ENCODE data around the gene LMBRD1. TPM values are rescaled to one million over a fixed set of nuclear protein-coding genes. Genes with fewer than 3 reads are reported as not detected.
"Not testable (repeated sequence)": the region's sequence is repeated elsewhere in the genome, so short reads cannot be mapped to it uniquely, and the experiment has no call there.

LMBRD1 gene
- total RNA-seq, 4 donors from 2014 or later, result 35.5 to 89.8 (median 70.7) TPM

DNA sequence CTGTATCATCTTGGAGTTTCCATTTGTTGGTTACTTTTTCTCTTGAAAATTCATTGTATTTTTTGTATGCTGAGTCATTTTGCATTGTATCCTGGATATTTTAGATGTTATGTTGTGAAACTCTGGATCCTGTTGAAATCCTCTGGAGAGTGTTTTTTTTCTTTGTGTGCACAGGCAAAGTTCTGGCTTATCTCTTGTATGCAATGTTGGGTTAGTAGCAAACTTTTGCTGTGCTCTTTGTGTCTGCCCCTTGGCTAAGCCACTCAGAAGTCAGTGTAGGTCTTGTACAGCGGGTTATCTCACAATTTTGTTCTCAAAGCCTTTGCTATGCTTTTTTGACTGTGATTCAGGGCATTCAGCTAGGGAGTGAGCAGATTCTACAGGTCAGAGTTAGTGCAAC is 29.1 kb upstream of the LMBRD1 start:
- WGBS, 2 donors (ENCODE audit: low coverage in 1 of 2), result 87% methylated on average over 1 of the region's 1 CpG; no CpG with 5 or more reads in 1 of the 2 donors
- H3K27me3 ChIP-seq, result no peaks in the 10 kb centered on the region

DNA sequence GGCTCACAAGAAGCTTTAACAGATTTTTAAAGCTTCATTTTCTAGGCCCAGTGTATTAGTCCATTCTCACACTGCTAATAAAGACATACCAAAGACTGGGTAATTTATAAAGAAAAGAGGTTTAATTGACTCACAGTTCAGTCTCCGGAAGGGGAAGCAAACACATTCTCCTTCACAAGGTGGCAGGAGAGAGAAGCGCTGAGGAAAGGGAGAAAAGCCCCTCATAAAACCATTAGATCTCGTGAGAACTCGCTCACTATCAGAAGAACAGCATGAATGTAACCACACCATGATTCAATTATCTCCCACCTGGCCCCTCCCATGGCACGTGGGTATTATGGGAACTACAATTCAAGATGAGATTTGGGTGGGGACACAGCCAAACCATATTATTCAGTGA is 27.5 kb upstream of the LMBRD1 start:
- intact Hi-C loops (cut with DNase I; ENCODE audit: low total_unique reads); H3K9me3 ChIP-seq; H3K27me3 ChIP-seq; H3K27ac ChIP-seq; DNase-seq; H3K36me3 ChIP-seq; H3K4me3 ChIP-seq; in situ Hi-C loops (cut with MboI; ENCODE audit: low pct_ligation_motif_present in 1 of 4, low pct_unique_long_range_greater_than_20kb in 1 of 4, low sequenced_read_pairs in 3 of 4); H3K4me1 ChIP-seq: not testable (repeated sequence)
- 71 to 78% methylated on average over 5 of the region's 5 CpGs for WGBS, 2 donors (ENCODE audit: low coverage in 1 of 2)

More for the DNA sequence above, 29.1 kb upstream of the LMBRD1 start:
- Histone ChIP-seq H3K9me3 (no peaks in the 10 kb centered on the region), H3K4me3 (no peak overlapping the region), H3K4me1 (no peaks in the 10 kb centered on the region), H3K36me3 (no peaks in the 10 kb centered on the region), H3K27ac (no peak overlapping the region)
- intact Hi-C loops (cut with DNase I; ENCODE audit: low total_unique reads), result no loop called here
- in situ Hi-C loops (cut with MboI; ENCODE audit: low pct_ligation_motif_present in 1 of 4, low pct_unique_long_range_greater_than_20kb in 1 of 4, low sequenced_read_pairs in 3 of 4), result loop anchor here in 1 of 4 donors (25.0 kb wide), 1 partner anchor 286 kb away; no protein-coding TSS in a partner anchor
- no peak for DNase-seq
- TF ChIP-seq POLR2A (IDR thresholded peaks at IDR 0.05), result no peak

DNA sequence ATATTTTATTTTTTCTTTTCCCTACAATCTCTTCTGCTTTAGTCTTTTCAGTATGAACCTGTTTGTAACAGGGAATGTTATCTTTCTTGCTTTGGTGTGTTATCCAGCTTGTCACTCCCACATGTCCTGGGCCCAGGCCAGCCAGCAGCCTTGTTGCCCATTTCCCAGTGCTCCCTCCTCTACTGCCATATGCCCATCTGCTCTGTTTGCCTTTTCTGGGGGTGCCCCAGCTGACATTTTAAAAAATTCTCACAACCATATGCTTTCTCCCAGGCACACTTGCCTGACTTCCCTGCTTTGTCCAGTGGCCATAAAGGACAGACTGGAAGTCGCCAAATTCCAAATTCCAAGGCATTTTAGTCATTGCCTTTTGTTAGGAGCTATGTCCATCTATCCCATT is 23.6 kb upstream of the LMBRD1 start:
- Histone ChIP-seq H3K36me3 (no peaks in the 10 kb centered on the region), H3K27ac (no peak overlapping the region), H3K4me1 (no peaks in the 10 kb centered on the region), H3K4me3 (no peak overlapping the region), H3K9me3 (no peaks in the 10 kb centered on the region), H3K27me3 (no peaks in the 10 kb centered on the region)
- TF ChIP-seq, protein P1, sequence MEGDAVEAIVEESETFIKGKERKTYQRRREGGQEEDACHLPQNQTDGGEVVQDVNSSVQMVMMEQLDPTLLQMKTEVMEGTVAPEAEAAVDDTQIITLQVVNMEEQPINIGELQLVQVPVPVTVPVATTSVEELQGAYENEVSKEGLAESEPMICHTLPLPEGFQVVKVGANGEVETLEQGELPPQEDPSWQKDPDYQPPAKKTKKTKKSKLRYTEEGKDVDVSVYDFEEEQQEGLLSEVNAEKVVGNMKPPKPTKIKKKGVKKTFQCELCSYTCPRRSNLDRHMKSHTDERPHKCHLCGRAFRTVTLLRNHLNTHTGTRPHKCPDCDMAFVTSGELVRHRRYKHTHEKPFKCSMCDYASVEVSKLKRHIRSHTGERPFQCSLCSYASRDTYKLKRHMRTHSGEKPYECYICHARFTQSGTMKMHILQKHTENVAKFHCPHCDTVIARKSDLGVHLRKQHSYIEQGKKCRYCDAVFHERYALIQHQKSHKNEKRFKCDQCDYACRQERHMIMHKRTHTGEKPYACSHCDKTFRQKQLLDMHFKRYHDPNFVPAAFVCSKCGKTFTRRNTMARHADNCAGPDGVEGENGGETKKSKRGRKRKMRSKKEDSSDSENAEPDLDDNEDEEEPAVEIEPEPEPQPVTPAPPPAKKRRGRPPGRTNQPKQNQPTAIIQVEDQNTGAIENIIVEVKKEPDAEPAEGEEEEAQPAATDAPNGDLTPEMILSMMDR (IDR thresholded peaks at IDR 0.05), result no peak
- TF ChIP-seq EP300 (IDR thresholded peaks at IDR 0.05; ENCODE audit: low read depth), result no peak
- no peak for TF ChIP-seq POLR2AphosphoS5 (IDR thresholded peaks at IDR 0.05)
- no peak for TF ChIP-seq POLR2A (IDR thresholded peaks at IDR 0.05)
- in situ Hi-C loops (cut with MboI; ENCODE audit: low pct_ligation_motif_present in 1 of 4, low pct_unique_long_range_greater_than_20kb in 1 of 4, low sequenced_read_pairs in 3 of 4), result no loop called here
- 95% methylated on average over 1 of the region's 1 CpG; no CpG with 5 or more reads in 1 of the 2 donors for WGBS, 2 donors (ENCODE audit: low coverage in 1 of 2)
- intact Hi-C loops (cut with DNase I; ENCODE audit: low total_unique reads), result no loop called here
- no peak for DNase-seq

DNA sequence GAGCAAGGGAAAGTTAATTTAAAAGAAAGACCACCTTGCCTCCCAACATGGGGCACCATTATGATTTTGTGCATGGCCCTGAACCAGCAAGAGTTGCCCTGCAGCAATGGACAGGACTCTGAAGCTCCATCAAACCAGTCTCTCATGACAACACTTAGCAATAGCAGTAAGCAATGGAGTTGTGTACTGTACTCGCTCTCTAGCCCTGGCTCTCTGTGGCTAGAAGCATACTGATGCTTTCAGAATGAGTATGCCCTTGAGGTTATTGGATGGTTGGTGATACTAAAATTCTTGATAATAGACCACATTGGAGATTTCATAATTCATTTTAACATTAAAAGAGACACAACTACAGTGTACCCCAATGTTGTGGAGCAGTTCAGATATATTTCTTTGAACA is 23.2 kb upstream of the LMBRD1 start:
- 81 to 100% methylated on average over 1 of the region's 1 CpG for WGBS, 2 donors (ENCODE audit: low coverage in 1 of 2)
- no peaks in the 10 kb centered on the region for H3K4me1 ChIP-seq
- TF ChIP-seq, protein P1 (IDR thresholded peaks at IDR 0.05), result no peak
- TF ChIP-seq POLR2A (IDR thresholded peaks at IDR 0.05) (no peak), POLR2AphosphoS5 (IDR thresholded peaks at IDR 0.05) (no peak), EP300 (IDR thresholded peaks at IDR 0.05; ENCODE audit: low read depth) (no peak)
- H3K27me3 ChIP-seq, result no peaks in the 10 kb centered on the region
- no peaks in the 10 kb centered on the region for H3K36me3 ChIP-seq
- in situ Hi-C loops (cut with MboI; ENCODE audit: low pct_ligation_motif_present in 1 of 4, low pct_unique_long_range_greater_than_20kb in 1 of 4, low sequenced_read_pairs in 3 of 4), result no loop called here
- intact Hi-C loops (cut with DNase I; ENCODE audit: low total_unique reads), result no loop called here
- H3K4me3 ChIP-seq, result no peak overlapping the region
- H3K27ac ChIP-seq, result no peak overlapping the region
- no peaks in the 10 kb centered on the region for H3K9me3 ChIP-seq
- DNase-seq, result no peak

DNA sequence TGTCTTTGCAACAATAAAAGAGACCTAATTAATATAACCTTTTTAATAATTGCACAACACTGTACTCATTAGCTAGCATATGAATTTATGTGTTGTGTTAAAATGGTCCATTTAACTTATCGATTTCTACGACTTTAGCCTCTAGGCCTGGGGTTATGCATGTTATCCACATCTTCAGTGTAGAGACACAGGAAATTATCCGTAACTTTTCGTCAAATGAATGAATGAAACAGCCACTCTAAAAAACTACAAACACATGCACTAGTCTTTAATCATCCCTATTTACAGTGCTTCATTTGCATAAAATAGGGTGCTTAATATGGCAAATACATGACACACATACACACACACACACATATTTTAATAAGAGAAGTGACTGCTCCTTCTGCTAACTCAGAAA is 22.3 kb upstream of the LMBRD1 start:
- no peak overlapping the region for H3K27ac ChIP-seq
- H3K4me1 ChIP-seq, result no peaks in the 10 kb centered on the region
- H3K27me3 ChIP-seq, result no peaks in the 10 kb centered on the region
- H3K36me3 ChIP-seq, result no peaks in the 10 kb centered on the region
- in situ Hi-C loops (cut with MboI; ENCODE audit: low pct_ligation_motif_present in 1 of 4, low pct_unique_long_range_greater_than_20kb in 1 of 4, low sequenced_read_pairs in 3 of 4), result no loop called here
- WGBS, 2 donors (ENCODE audit: low coverage in 1 of 2), result 98% methylated on average over 4 of the region's 4 CpGs
- no peak overlapping the region for H3K4me3 ChIP-seq
- H3K9me3 ChIP-seq, result no peaks in the 10 kb centered on the region
- intact Hi-C loops (cut with DNase I; ENCODE audit: low total_unique reads), result no loop called here
- DNase-seq, result no peak
- TF ChIP-seq POLR2AphosphoS5 (IDR thresholded peaks at IDR 0.05), result no peak
- TF ChIP-seq EP300 (IDR thresholded peaks at IDR 0.05; ENCODE audit: low read depth), result no peak

Measured in transverse colon (tissue), 4 donors.